Measurements from ENCODE around the gene TCF4. TPM values are rescaled to one million over a fixed set of nuclear protein-coding genes. Genes with fewer than 3 reads are reported as not detected.

TCF4 gene
- total RNA-seq, 2 experiments from 2014 or later = 75.9 to 76.0 TPM

GRCh38 chr18:55360061-55360460 lies 227.9 kb downstream of the TCF4 start:
- H3K4me2 ChIP-seq (ENCODE audit: low read length) = no peak overlapping the region
- POLR2A ChIA-PET = no interaction called here
- CTCF ChIA-PET (ENCODE audit: unreplicated experiment) = no interaction called here
- no peak overlapping the region for H3K4me3 ChIP-seq (ENCODE audit: low read depth, low read length, poor library complexity, severe bottlenecking)
- BruUV-seq (replicated peaks) = no TSS peak
- no peak for DNase-seq (ENCODE audit: low spot score)
- H3K79me2 ChIP-seq (ENCODE audit: insufficient read depth, low read depth, low read length) = no peaks in the 10 kb centered on the region
- TF ChIP-seq CTCF (conservative IDR thresholded peaks at IDR 0.05; ENCODE audit: low read length) (no peak), EZH2phosphoT487 (IDR thresholded peaks at IDR 0.05; ENCODE audit: borderline replicate concordance, low read depth, low read length) (no peak)
- no peaks in the 10 kb centered on the region for H4K20me1 ChIP-seq (ENCODE audit: insufficient read depth, low read length)
- H3K4me1 ChIP-seq (ENCODE audit: insufficient read depth, low read length, poor library complexity, severe bottlenecking) = no peaks in the 10 kb centered on the region
- no peaks in the 10 kb centered on the region for H3K9me3 ChIP-seq (ENCODE audit: low read length)
- no peak overlapping the region for H2AFZ ChIP-seq (ENCODE audit: low read length)
- H3K36me3 ChIP-seq (ENCODE audit: insufficient read depth, low read length) = no peaks in the 10 kb centered on the region
- H3K27ac ChIP-seq (ENCODE audit: low read depth, low read length, poor library complexity, severe bottlenecking) = no peak overlapping the region
- intact Hi-C loops (cut with micrococcal nuclease; ENCODE audit: unreplicated experiment) = no loop called here
- H3K9me2 ChIP-seq (ENCODE audit: insufficient read depth, low read length) = no peaks in the 10 kb centered on the region

GRCh38 chr18:55356815-55357214 lies 231.2 kb downstream of the TCF4 start:
- no peaks in the 10 kb centered on the region for H3K9me3 ChIP-seq (ENCODE audit: low read length)
- intact Hi-C loops (cut with micrococcal nuclease; ENCODE audit: unreplicated experiment) = loop anchor here (5.0 kb wide), 1 partner anchor 905 kb away; no protein-coding TSS in a partner anchor
- ChIA-PET POLR2A (interaction anchor here (1.0 kb wide), 1 partner anchor 13 kb away, joined by 3 read pairs; no protein-coding TSS in a partner anchor), CTCF (ENCODE audit: unreplicated experiment) (no interaction called here)
- no peaks in the 10 kb centered on the region for H3K4me1 ChIP-seq (ENCODE audit: insufficient read depth, low read length, poor library complexity, severe bottlenecking)
- H3K9me2 ChIP-seq (ENCODE audit: insufficient read depth, low read length) = no peaks in the 10 kb centered on the region
- no peak for DNase-seq (ENCODE audit: low spot score)
- no peaks in the 10 kb centered on the region for H3K36me3 ChIP-seq (ENCODE audit: insufficient read depth, low read length)
- BruUV-seq (replicated peaks) = no TSS peak
- no peak overlapping the region for H3K27ac ChIP-seq (ENCODE audit: low read depth, low read length, poor library complexity, severe bottlenecking)
- H2AFZ ChIP-seq (ENCODE audit: low read length) = no peak overlapping the region
- H3K79me2 ChIP-seq (ENCODE audit: insufficient read depth, low read depth, low read length) = no peaks in the 10 kb centered on the region
- TF ChIP-seq CTCF (conservative IDR thresholded peaks at IDR 0.05; ENCODE audit: low read length) (no peak), EZH2phosphoT487 (IDR thresholded peaks at IDR 0.05; ENCODE audit: borderline replicate concordance, low read depth, low read length) (no peak)
- H4K20me1 ChIP-seq (ENCODE audit: insufficient read depth, low read length) = no peaks in the 10 kb centered on the region
- no peak overlapping the region for H3K4me3 ChIP-seq (ENCODE audit: low read depth, low read length, poor library complexity, severe bottlenecking)
- no peak overlapping the region for H3K4me2 ChIP-seq (ENCODE audit: low read length)

- Histone ChIP-seq H3K27ac (ENCODE audit: low read depth, low read length, poor library complexity, severe bottlenecking) (no peak overlapping the region), H4K20me1 (ENCODE audit: insufficient read depth, low read length) (no peaks in the 10 kb centered on the region), H3K4me1 (ENCODE audit: insufficient read depth, low read length, poor library complexity, severe bottlenecking) (no peaks in the 10 kb centered on the region), H2AFZ (ENCODE audit: low read length) (no peak overlapping the region), H3K36me3 (ENCODE audit: insufficient read depth, low read length) (no peaks in the 10 kb centered on the region), H3K9me3 (ENCODE audit: low read length) (no peaks in the 10 kb centered on the region), H3K4me3 (ENCODE audit: low read depth, low read length, poor library complexity, severe bottlenecking) (no peak overlapping the region), H3K79me2 (ENCODE audit: insufficient read depth, low read depth, low read length) (no peaks in the 10 kb centered on the region), H3K4me2 (ENCODE audit: low read length) (no peak overlapping the region), H3K9me2 (ENCODE audit: insufficient read depth, low read length) (no peaks in the 10 kb centered on the region)
- ChIA-PET CTCF (ENCODE audit: unreplicated experiment) (no interaction called here), POLR2A (no interaction called here)
- TF ChIP-seq CTCF (conservative IDR thresholded peaks at IDR 0.05; ENCODE audit: low read length) (no peak), EZH2phosphoT487 (IDR thresholded peaks at IDR 0.05; ENCODE audit: borderline replicate concordance, low read depth, low read length) (no peak)
- DNase-seq (ENCODE audit: low spot score) = no peak
- intact Hi-C loops (cut with micrococcal nuclease; ENCODE audit: unreplicated experiment) = loop anchor here (5.0 kb wide), 1 partner anchor 907 kb away; no protein-coding TSS in a partner anchor
- BruUV-seq (replicated peaks) = no TSS peak
Observed at GRCh38 chr18:55355223-55355622, 232.8 kb downstream of the TCF4 start.

Measured in OCI-LY7 (cell line).